Caco-2 (cell line): ENCODE measurements around the gene GOLGA6L9. TPM values are rescaled to one million over a fixed set of nuclear protein-coding genes. Genes with fewer than 3 reads are reported as not detected.
"Not testable (repeated sequence)": the region's sequence is repeated elsewhere in the genome, so short reads cannot be mapped to it uniquely, and the experiment has no call there.

Experiments used
- BruUV-seq: library from RNA; stranded (reverse); fragments of 400-500 nt; replicated peaks from 2 replicates; lab custom pipeline; 2021; lab: Mats Ljungman, UMichigan
- CTCF ChIA-PET: fragments of 300-600 bp; sonication (Branson Sonifier 250); formaldehyde crosslinking; loops from one replicate; lab custom pipeline; 2022; ENCODE audit warnings: antibody characterized with exemption; lab: Charles Lee
- POLR2A ChIA-PET: fragments of 300-600 bp; sonication (Branson Sonifier 250); formaldehyde crosslinking; loops from one replicate; lab custom pipeline; 2022; ENCODE audit warnings: antibody characterized with exemption; lab: Charles Lee
- DNase-seq, 2 experiments: peaks; one replicate each; pipeline versions ENCODE4 v3.0.0 to v3.0.0-alpha.2; 2020 to 2022
- H3K27me3 ChIP-seq: replicated peaks from 2 replicates; pipeline ENCODE4 v1.6.0; 2011; ENCODE audit warnings: low read length; ENCODE audit not compliant: control insufficient read depth, insufficient read depth
- H3K36me3 ChIP-seq: 2 replicates; pipeline ENCODE4 v1.5.1; 2011; ENCODE audit warnings: low read length; ENCODE audit not compliant: control insufficient read depth, insufficient read depth
- H3K4me1 ChIP-seq: fragments of 250-450 bp; sonication (Bioruptor Pico); 2 replicates; pipeline ENCODE4 v1.5.1; 2020; ENCODE audit warnings: mild to moderate bottlenecking
- H3K4me3 ChIP-seq: 2 replicates; pipeline ENCODE4 v1.5.1; 2011; ENCODE audit warnings: low read depth, mild to moderate bottlenecking, control low read depth, low read length
- H3K9me3 ChIP-seq: fragments of 250-450 bp; sonication (Bioruptor Pico); 2 replicates; pipeline ENCODE4 v1.5.1; 2020; ENCODE audit warnings: mild to moderate bottlenecking, moderate library complexity
- H3K27ac Mint-ChIP-seq: one replicate; pipeline ENCODE4 v1.8.0; 2022; ENCODE audit warnings: mixed read lengths; ENCODE audit not compliant: unreplicated experiment
- H3K27me3 Mint-ChIP-seq: one replicate; pipeline ENCODE4 v1.8.0; 2022; ENCODE audit warnings: mixed read lengths; ENCODE audit not compliant: insufficient read depth, unreplicated experiment
- H3K36me3 Mint-ChIP-seq: one replicate; pipeline ENCODE4 v1.8.0; 2022; ENCODE audit warnings: mild to moderate bottlenecking, mixed read lengths; ENCODE audit not compliant: insufficient read depth, unreplicated experiment
- H3K4me1 Mint-ChIP-seq: one replicate; pipeline ENCODE4 v1.8.0; 2022; ENCODE audit warnings: low read depth, mixed read lengths; ENCODE audit not compliant: unreplicated experiment
- H3K4me3 Mint-ChIP-seq: one replicate; pipeline ENCODE4 v1.8.0; 2022; ENCODE audit warnings: mild to moderate bottlenecking, moderate library complexity, mixed read lengths; ENCODE audit not compliant: unreplicated experiment
- H3K9me3 Mint-ChIP-seq: one replicate; pipeline ENCODE4 v1.8.0; 2022; ENCODE audit warnings: mixed read lengths; ENCODE audit not compliant: unreplicated experiment
- CTCF ChIP-seq, 2 experiments: fragments of 200-600 bp in 1 of 2; IDR thresholded peaks; 1 replicate in 1 of 2; 2 replicates in 1 of 2; pipeline versions ENCODE4 v1.5.1 to v1.8.0; 2011 to 2022; ENCODE audit warnings: antibody characterized with exemption in 1 of 2, control low read depth in 1 of 2, inconsistent platforms in 1 of 2, low read depth in 1 of 2, low read length in 1 of 2, mild to moderate bottlenecking in 1 of 2, moderate library complexity in 1 of 2; ENCODE audit not compliant: insufficient read depth in 1 of 2, severe bottlenecking in 1 of 2, unreplicated experiment in 1 of 2
- intact Hi-C: fragments of 100-400 bp; cut with micrococcal nuclease; formaldehyde crosslinking; loops from one replicate; pipeline ENCODE4 v1.10.0; 2022; ENCODE audit not compliant: unreplicated experiment
- total RNA-seq: library from RNA; stranded (reverse); gene quantifications from 2 replicates; pipeline ENCODE4 v1.2.3, GENCODE V29; 2022

Gene GOLGA6L9
- total RNA-seq, 1 experiment from 2014 or later = 3.6 TPM

GRCh38 chr15:82393671-82394070 lies 35.9 kb upstream of the GOLGA6L9 start:
- CTCF ChIA-PET = no interaction called here
- Mint-ChIP-seq H3K9me3 (no peaks in the 10 kb centered on the region), H3K27me3 (no peaks in the 10 kb centered on the region), H3K4me1 (peaks cover 20% of the 10 kb centered on the region), H3K4me3 (no peak overlapping the region), H3K27ac (no peak overlapping the region), H3K36me3 (no peaks in the 10 kb centered on the region)
- Histone ChIP-seq H3K9me3 (no peaks in the 10 kb centered on the region), H3K4me1 (no peaks in the 10 kb centered on the region; the same call in 1 of the 2 replicates), H3K4me3 (no peak overlapping the region), H3K27me3 (no peaks in the 10 kb centered on the region), H3K36me3 (no peaks in the 10 kb centered on the region)
- POLR2A ChIA-PET = no interaction called here
- DNase-seq = no peak
- BruUV-seq = no TSS peak
- intact Hi-C loops = no loop called here
- TF ChIP-seq CTCF (IDR thresholded peaks at IDR 0.05; ENCODE audit: insufficient read depth in 1 of 2, low read depth in 1 of 2, low read length in 1 of 2, severe bottlenecking in 1 of 2, unreplicated experiment in 1 of 2) = no peak

GRCh38 chr15:82395788-82396187 lies 33.8 kb upstream of the GOLGA6L9 start:
- H3K36me3 ChIP-seq, H3K4me1 ChIP-seq, H3K36me3 Mint-ChIP-seq, BruUV-seq, H3K4me3 Mint-ChIP-seq, H3K27me3 ChIP-seq, H3K4me3 ChIP-seq, H3K9me3 ChIP-seq, H3K9me3 Mint-ChIP-seq, H3K27ac Mint-ChIP-seq, DNase-seq, intact Hi-C loops, POLR2A ChIA-PET, H3K27me3 Mint-ChIP-seq, CTCF ChIA-PET: not testable (repeated sequence)
- peaks cover 12% of the 10 kb centered on the region for H3K4me1 Mint-ChIP-seq

GRCh38 chr15:82397817-82398216 lies 31.8 kb upstream of the GOLGA6L9 start:
- Histone ChIP-seq H3K36me3 (no peaks in the 10 kb centered on the region), H3K4me3 (no peak overlapping the region), H3K27me3 (no peaks in the 10 kb centered on the region), H3K9me3 (no peaks in the 10 kb centered on the region), H3K4me1 (no peaks in the 10 kb centered on the region)
- intact Hi-C loops = no loop called here
- Mint-ChIP-seq H3K36me3 (no peaks in the 10 kb centered on the region), H3K27me3 (no peaks in the 10 kb centered on the region), H3K27ac (no peak overlapping the region), H3K4me3 (no peak overlapping the region), H3K4me1 (peaks cover 12% of the 10 kb centered on the region), H3K9me3 (no peaks in the 10 kb centered on the region)
- BruUV-seq = no TSS peak
- no peak for DNase-seq
- TF ChIP-seq CTCF (IDR thresholded peaks at IDR 0.05; ENCODE audit: insufficient read depth in 1 of 2, low read depth in 1 of 2, low read length in 1 of 2, severe bottlenecking in 1 of 2, unreplicated experiment in 1 of 2) = no peak
- ChIA-PET POLR2A (no interaction called here), CTCF (no interaction called here)

- H3K4me1 Mint-ChIP-seq = peaks cover 12% of the 10 kb centered on the region
- H3K27me3 Mint-ChIP-seq = no peaks in the 10 kb centered on the region
- no peaks in the 10 kb centered on the region for H3K9me3 Mint-ChIP-seq
- no peak for DNase-seq
- no peak overlapping the region for H3K4me3 Mint-ChIP-seq
- no peak overlapping the region for H3K27ac Mint-ChIP-seq
- BruUV-seq = no TSS peak
- H3K36me3 Mint-ChIP-seq = no peaks in the 10 kb centered on the region
- TF ChIP-seq CTCF (IDR thresholded peaks at IDR 0.05; ENCODE audit: insufficient read depth in 1 of 2, low read depth in 1 of 2, low read length in 1 of 2, severe bottlenecking in 1 of 2, unreplicated experiment in 1 of 2) = no peak
- Histone ChIP-seq H3K27me3 (no peaks in the 10 kb centered on the region), H3K4me1 (no peaks in the 10 kb centered on the region), H3K9me3 (no peaks in the 10 kb centered on the region), H3K4me3 (no peak overlapping the region), H3K36me3 (no peaks in the 10 kb centered on the region)
- ChIA-PET CTCF (no interaction called here), POLR2A (no interaction called here)
- intact Hi-C loops = no loop called here
Measured at GRCh38 chr15:82398785-82399184, 30.8 kb upstream of the GOLGA6L9 start.

GRCh38 chr15:82399366-82400103 lies 30.1 kb upstream of the GOLGA6L9 start:
- POLR2A ChIA-PET, DNase-seq, H3K36me3 ChIP-seq, H3K27me3 Mint-ChIP-seq, BruUV-seq, H3K9me3 Mint-ChIP-seq, H3K36me3 Mint-ChIP-seq, CTCF ChIA-PET, H3K4me3 Mint-ChIP-seq, H3K9me3 ChIP-seq, H3K4me1 ChIP-seq, H3K27me3 ChIP-seq, intact Hi-C loops, H3K27ac Mint-ChIP-seq, H3K4me3 ChIP-seq: not testable (repeated sequence)
- H3K4me1 Mint-ChIP-seq = peaks cover 12% of the 10 kb centered on the region
